ENCODE data around the gene PRLH.

- TF ChIP-seq SP1 (CRISPR knock-in tag; conservative IDR thresholded peaks at IDR 0.05): no peak
- no peak for TF ChIP-seq GRHL2 (CRISPR knock-in tag; IDR thresholded peaks at IDR 0.05; ENCODE audit: insufficient replicate concordance, severe bottlenecking)
- no peak for TF ChIP-seq ZNF425 (CRISPR knock-in tag; conservative IDR thresholded peaks at IDR 0.05)
These were observed 39.1 kb upstream of the PRLH start for GRCh38 chr2:237527233-237527632.
